Kidney tubule cell (primary cell): ENCODE results near the gene RNGTT.
A peak's percentile ranks its signal among the peaks of the same experiment; 100 is the strongest.
"Not testable (repeated sequence)": the region's sequence is repeated elsewhere in the genome, so short reads cannot be mapped to it uniquely, and the experiment has no call there.

Experiments
- DNase-seq: peaks from one replicate; pipeline ENCODE4 v3.0.0-alpha.2; 2018; ENCODE audit warnings: low spot score

Gene RNGTT

DNA sequence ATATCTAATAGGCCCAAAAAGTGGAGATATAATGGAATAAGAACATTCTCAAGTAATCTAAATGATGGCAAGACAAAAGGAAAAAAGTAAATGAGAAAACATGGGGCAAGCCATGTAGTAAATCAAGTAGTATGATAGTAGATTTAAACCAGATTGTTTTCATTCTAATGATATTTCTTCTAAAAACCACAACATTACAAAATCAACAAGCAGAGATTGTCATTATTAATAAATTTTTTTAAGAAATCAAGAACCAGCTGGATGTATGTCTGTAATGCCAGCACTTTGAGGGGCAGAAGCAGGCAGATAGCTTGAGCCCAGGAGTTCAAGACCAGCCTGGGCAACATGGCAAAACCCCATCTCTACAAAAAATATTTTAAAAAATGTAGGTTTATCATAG, 155.0 kb downstream of the RNGTT start:
- no peak for DNase-seq

- no peak for DNase-seq
Measured at GRCh38 chr6:88807622-88808021, 155.8 kb downstream of the RNGTT start.

- no peak for DNase-seq
Measured at GRCh38 chr6:88806728-88807127, 156.7 kb downstream of the RNGTT start.

GRCh38 chr6:88804701-88805100, 158.7 kb downstream of the RNGTT start:
- no peak for DNase-seq

DNA sequence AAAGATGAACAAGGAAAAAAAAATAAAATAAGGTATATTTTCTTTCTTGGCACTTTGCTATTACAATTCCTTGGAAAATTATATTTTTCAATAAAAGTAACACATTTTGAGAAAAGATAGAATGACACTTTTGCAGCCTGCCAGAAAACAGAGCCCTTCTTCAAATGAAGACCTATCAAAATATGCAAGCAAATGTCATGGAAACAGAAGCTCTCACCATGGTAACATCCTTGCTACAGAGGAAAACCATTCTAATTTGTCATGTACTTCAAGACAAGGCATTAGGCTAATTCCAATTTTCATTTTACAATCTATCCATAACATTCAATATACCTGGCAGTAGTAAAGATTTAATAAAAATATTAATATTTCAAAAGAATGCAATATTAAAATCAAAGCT, 177.9 kb downstream of the RNGTT start:
- no peak for DNase-seq

- DNase-seq = peak; percentile 66
Measured at GRCh38 chr6:88780714-88781389, 182.6 kb downstream of the RNGTT start.

DNA sequence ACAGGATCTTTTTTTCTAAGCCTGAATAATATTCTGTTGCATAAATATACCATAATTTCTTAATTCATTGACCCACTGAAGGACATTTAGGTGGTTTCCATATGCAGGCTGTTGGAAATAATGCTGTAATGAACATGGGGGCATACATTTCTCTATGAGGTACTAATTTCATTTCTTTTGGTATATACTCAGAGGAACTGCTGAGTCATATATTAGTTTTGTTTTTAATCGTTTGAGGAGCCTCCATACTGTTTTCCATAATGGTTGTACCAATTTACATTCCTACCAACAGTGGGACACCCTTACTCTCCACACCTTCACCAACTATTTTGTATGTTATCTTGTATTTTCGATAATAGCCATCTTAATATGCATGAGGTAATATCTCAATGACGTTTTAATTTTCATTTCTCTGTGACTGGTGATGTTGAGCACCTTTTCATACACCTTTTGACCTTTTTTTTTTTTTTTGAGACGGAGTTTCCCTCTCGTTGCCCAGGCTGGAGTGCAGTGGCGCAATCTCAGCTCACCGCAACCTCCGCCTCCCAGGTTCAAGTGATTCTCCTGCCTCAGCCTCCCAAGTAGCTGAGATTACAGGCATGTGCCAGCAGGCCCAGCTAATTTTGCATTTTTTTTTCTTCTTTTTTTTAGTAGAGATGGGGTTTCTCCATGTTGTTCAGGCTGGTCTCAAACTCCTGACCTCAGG, 187.4 kb downstream of the RNGTT start:
- no peak for DNase-seq

GRCh38 chr6:88768114-88768513, 195.3 kb downstream of the RNGTT start:
- DNase-seq = not testable (repeated sequence)

GRCh38 chr6:88764081-88764480, 199.3 kb downstream of the RNGTT start:
- DNase-seq = no peak

DNA sequence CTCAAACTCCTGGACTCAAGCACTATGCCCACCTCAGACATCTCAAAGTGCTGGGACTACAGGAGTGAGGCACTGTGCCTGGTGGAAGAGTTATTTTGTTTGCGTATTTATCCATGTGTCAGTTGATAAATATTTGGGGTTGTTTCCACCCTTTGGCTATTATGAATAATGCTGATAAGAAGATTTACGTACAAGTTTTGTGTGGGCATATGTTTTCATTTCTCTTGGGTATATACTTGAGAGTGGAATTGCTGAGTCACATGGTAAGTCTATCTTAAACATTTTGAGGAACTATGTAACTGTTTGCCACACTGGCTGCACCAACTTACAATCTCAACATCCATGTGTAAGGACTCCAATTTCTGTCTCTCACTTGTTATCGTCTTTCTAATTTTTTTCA, 200.3 kb downstream of the RNGTT start:
- DNase-seq = no peak

GRCh38 chr6:88761237-88762031, 202.0 kb downstream of the RNGTT start:
- DNase-seq = no peak

GRCh38 chr6:88760091-88760490, 203.3 kb downstream of the RNGTT start:
- DNase-seq = no peak

- DNase-seq = no peak
Measured at GRCh38 chr6:88750936-88751335, 212.5 kb downstream of the RNGTT start.

GRCh38 chr6:88749849-88750248, 213.6 kb downstream of the RNGTT start:
- peak; percentile 2 for DNase-seq

DNA sequence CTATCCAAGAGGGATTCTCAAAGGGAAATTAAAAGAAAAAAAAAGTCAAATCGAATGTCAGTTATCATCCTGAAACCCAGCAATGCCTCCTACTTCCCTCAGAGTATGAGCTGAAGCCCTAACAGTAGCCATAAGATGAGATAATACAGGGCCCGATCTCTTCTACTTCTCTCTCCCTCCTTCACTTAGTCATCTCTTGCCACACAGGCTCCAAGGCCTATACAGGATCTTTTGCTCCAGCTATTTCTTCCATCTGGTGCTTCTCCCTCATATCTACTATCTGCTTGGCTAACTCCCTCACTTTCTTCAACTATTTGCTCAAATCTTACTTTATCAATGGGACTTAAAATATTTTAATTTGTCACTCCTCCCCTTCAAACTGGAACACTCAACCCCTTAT, 215.3 kb downstream of the RNGTT start:
- no peak for DNase-seq

- DNase-seq = no peak
Measured at GRCh38 chr6:88741939-88742338, 221.5 kb downstream of the RNGTT start.

DNA sequence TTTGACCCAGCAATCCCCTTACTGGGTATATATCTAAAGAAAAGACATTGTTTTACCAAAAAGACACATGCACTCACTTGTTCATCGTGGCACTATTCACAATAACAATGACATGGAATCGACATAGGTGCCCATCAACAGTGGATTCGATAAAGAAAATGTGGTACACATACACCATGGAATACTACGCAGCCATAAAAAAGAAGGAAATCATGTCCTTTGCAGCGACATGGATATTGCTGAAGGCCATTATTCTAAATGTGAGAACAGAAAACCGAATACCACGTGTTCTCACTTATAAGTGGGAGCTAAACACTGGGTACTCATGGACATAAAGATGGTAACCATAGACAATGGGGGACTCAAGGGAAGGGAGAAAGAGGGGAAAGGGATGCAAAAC, 222.3 kb downstream of the RNGTT start:
- no peak for DNase-seq

GRCh38 chr6:88734544-88734943, 228.9 kb downstream of the RNGTT start:
- no peak for DNase-seq

- peak; percentile 58 for DNase-seq
Measured at GRCh38 chr6:88730611-88731011, 232.8 kb downstream of the RNGTT start.

GRCh38 chr6:88728756-88729155, 234.7 kb downstream of the RNGTT start:
- DNase-seq = no peak

DNA sequence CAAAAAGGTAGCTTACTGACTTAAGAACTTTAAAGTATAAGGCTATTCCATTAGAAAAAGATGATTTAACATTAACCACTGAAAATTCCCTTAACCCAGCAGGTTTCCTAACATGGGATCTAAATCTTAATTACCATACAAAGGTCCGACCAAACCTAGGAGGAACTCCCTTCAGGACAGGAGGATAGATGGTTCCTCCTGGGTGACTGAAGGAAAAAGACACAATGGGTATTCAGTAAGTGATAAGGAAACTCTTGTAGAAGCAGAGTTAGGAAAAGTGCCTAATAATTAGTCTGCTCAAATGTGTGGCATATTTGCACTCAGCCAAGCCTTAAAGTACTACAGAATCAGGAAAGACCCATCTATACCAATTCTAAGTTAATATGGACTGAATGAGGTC, 237.0 kb downstream of the RNGTT start:
- not testable (repeated sequence) for DNase-seq

DNA sequence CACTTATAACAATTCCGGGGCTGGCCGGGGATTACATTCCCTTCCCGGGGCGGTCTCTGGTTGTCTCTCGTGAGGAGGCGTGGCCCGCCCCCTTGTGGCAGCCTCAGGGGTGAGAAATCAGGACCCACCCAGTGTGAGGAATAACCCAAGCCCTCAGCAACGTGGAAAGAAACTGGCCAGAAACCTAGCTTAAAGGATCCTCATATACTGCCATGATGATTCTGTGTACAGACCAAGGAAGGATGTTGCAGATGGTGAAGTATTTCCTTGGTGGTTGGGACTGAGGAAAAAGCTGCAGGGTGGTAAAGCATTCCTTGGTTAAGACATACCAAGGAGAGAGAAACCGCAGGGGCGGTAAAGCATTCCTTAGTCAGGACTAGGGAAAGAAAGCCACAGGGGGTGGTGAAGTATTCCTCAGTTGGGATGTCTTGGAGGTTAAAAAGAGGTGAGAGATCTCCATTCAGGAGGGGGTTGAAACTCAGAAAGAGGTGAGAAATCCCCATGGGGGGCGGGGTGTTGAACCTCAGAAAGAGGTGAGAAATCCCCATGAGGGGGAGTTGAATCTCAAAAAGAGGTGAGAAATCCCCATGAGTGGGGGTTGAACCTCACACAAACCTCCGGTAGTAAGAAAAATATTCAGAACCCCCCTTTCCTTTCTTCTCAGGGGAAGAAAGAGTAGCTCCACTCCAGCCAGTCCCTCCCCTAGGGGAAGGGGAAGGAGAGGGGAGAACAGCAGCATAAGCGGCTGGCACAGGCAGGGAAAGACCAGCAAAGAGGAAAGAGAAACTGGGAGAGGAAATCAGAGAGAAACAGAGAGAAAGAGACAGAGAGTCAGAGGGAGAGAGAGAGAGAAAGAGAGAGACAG, 238.1 kb downstream of the RNGTT start:
- DNase-seq = peak; percentile 77
